ENCODE measurements around the gene KLHL36.

DNA sequence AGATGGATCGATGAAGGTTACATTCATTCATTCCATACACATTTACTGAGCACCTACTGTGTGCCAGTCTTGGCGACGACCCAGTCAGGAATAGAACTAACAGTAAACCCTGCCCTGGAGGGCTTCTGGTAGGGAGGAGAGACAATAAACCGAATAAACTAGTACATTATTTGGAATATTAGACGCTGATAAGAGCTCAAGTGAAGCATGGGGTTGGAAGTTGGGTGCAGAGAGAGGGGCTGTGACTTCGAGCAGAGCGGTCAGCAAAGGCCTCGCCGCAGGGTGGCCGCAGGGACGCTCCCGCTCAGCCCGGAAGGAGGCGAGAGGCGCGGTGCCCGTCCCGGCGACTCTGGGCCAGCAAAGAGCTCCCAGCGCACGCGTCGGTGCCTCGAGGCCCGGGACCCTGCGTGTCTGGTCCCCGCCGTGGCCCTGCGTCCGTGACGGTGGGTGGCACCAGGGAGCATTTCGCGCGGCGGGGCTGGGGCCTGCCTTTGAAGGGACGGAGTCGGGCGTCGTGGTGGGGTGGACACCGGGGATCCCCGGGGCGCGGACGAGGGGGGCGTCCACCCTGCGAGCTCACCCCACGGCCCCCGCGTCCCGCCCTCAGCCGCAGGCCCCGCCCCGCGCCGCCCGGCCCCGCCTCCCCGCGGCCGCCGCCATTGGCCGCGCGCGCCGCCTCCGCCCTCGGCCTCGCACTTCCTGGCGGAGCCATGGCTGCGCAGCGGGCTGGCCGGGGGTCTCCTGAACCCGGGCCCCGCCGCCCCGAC is at the start of gene KLHL36:
- TF ChIP-seq, protein P1, sequence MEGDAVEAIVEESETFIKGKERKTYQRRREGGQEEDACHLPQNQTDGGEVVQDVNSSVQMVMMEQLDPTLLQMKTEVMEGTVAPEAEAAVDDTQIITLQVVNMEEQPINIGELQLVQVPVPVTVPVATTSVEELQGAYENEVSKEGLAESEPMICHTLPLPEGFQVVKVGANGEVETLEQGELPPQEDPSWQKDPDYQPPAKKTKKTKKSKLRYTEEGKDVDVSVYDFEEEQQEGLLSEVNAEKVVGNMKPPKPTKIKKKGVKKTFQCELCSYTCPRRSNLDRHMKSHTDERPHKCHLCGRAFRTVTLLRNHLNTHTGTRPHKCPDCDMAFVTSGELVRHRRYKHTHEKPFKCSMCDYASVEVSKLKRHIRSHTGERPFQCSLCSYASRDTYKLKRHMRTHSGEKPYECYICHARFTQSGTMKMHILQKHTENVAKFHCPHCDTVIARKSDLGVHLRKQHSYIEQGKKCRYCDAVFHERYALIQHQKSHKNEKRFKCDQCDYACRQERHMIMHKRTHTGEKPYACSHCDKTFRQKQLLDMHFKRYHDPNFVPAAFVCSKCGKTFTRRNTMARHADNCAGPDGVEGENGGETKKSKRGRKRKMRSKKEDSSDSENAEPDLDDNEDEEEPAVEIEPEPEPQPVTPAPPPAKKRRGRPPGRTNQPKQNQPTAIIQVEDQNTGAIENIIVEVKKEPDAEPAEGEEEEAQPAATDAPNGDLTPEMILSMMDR (conservative IDR thresholded peaks at IDR 0.05; ENCODE audit: low read length), result no peak
- no peak for TF ChIP-seq EZH2phosphoT487 (IDR thresholded peaks at IDR 0.05; ENCODE audit: borderline replicate concordance)

Data from Loucy (cell line).